Mucosa of descending colon (tissue), 3 donors: Measurements from ENCODE around the gene TREH. TPM values are rescaled to one million over a fixed set of nuclear protein-coding genes. Genes with fewer than 3 reads are reported as not detected.

Experiments
- ATAC-seq: fragments of 200-7000 bp; cut with Tn5 transposase; one replicate; pipeline ENCODE4 v1.9.1; 2020; ENCODE audit warnings: mild to moderate bottlenecking, moderate library complexity
- DNase-seq, 3 donors: peaks; one replicate each; pipeline ENCODE4 v3.0.0-alpha.2; 2020
- H3K36me3 ChIP-seq: fragments of 200-600 bp; one replicate; pipeline ENCODE4 v1.8.0; 2021; ENCODE audit warnings: low read depth, mild to moderate bottlenecking
- H3K4me1 ChIP-seq: fragments of 200-600 bp; one replicate; pipeline ENCODE4 v1.8.0; 2021; ENCODE audit warnings: low read depth, mild to moderate bottlenecking
- H3K4me3 ChIP-seq: fragments of 200-600 bp; one replicate; pipeline ENCODE4 v1.8.0; 2021; ENCODE audit warnings: mild to moderate bottlenecking
- H3K9me3 ChIP-seq: fragments of 200-600 bp; one replicate; pipeline ENCODE4 v1.8.0; 2021; ENCODE audit warnings: mild to moderate bottlenecking
- intact Hi-C, 2 donors: fragments of 100-400 bp; cut with DNase I in 1 of 2; cut with micrococcal nuclease in 1 of 2; formaldehyde crosslinking; loops; one replicate each; pipeline versions ENCODE4 v1.11.0 to v1.11.1; 2022; cut with DNase I, micrococcal nuclease
- total RNA-seq, 3 donors: library from RNA; stranded (reverse); fragmentation: NEBNext Ultra II Directional in 2 of 3; extraction: Animal tissue kit (Norgen Biotek cat#: 25700) in 2 of 3; gene quantifications; one replicate each; pipeline versions ENCODE4 v1.2.1 to v1.2.4, GENCODE V29; 2021 to 2023
- TF ChIP-seq, protein P1 (sequence below): fragments of 200-600 bp; IDR thresholded peaks from one replicate; pipeline ENCODE4 v1.8.0; 2022; ENCODE audit warnings: antibody characterized with exemption, mild to moderate bottlenecking
- donor health status: DM: no; HTN: no; CAD: no; lungs with moderate emphysema.
- donor health status: DM: no; HTN: no; CAD: no.
- donor health status: DM: no; HTN: yes; CAD: no.

The TREH gene
- total RNA-seq, 3 donors from 2014 or later: 1.1 to 3.9 (median 2.2) TPM

DNA sequence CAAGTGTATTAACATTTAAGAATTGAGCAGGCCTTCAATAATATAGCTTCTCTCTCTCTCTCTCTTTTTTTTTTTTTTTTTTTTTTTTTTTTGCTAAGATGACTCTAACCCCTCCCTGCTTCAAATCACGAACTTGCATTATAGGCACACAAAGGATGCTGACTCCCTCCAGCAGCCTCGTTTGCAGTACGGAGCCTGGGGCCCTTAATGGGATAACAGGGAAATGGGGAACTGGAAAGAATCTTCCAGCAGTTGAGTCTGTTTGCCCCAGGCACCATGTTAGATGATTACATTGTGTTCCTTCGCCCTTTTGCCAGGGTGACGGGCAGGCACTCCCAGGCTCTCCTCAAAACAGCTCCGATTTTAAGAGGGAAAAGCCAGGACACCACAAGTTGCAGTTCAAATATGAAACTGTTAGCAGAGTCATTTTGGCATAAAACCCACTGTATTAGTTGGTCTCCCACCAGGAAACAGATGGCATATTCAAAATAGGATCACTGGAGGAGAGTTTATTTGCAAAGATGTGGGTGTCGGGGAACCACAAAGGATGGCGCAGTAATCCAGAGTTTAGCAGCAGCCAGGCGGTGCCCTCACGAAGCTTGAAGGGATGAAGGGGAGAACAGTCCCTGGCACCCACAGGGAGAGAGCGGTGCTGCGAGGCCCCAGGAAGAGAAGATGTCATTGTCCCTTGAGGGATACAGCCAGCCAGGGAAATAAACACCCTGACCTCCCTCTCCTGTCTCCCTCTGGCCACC lies 26.5 kb upstream of the TREH start:
- no peak overlapping the region for H3K4me3 ChIP-seq
- ATAC-seq: no peak
- DNase-seq: no peak
- no peaks in the 10 kb centered on the region for H3K4me1 ChIP-seq
- no peaks in the 10 kb centered on the region for H3K36me3 ChIP-seq
- H3K9me3 ChIP-seq: no peaks in the 10 kb centered on the region
- intact Hi-C loops: no loop called here
- TF ChIP-seq, protein P1, sequence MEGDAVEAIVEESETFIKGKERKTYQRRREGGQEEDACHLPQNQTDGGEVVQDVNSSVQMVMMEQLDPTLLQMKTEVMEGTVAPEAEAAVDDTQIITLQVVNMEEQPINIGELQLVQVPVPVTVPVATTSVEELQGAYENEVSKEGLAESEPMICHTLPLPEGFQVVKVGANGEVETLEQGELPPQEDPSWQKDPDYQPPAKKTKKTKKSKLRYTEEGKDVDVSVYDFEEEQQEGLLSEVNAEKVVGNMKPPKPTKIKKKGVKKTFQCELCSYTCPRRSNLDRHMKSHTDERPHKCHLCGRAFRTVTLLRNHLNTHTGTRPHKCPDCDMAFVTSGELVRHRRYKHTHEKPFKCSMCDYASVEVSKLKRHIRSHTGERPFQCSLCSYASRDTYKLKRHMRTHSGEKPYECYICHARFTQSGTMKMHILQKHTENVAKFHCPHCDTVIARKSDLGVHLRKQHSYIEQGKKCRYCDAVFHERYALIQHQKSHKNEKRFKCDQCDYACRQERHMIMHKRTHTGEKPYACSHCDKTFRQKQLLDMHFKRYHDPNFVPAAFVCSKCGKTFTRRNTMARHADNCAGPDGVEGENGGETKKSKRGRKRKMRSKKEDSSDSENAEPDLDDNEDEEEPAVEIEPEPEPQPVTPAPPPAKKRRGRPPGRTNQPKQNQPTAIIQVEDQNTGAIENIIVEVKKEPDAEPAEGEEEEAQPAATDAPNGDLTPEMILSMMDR: no peak

DNA sequence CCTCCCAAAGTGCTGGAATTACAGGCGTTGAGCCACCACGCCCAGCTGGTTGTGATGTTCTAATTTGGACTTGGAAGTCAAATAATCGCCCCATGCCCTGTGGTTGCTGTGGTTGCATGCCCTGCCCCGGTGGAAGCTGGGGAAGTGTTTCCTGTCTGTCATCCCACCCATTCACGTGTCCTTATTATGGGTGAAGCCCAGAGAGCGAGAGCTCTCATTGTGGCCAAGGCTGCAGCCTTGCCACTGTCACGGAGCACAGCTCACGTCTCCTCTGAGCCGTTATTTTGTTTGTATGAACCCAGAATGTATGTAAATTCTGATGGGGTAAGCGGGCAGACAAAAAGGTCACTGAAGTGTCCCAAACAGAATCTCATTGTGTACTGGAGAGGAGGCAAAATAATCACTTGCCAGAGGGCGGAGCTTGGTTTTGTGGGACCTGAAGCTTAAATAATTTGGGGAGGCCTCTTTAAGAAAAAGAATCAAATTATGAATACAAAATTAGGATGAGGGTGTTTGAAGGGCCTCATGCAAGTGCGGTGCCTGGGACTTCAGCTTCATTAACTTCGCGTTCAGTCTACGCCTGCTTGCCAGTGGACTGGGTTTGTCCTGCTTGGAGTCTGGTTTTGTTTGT lies 25.8 kb upstream of the TREH start:
- Histone ChIP-seq H3K9me3 (no peaks in the 10 kb centered on the region), H3K36me3 (no peaks in the 10 kb centered on the region), H3K4me1 (no peaks in the 10 kb centered on the region), H3K4me3 (no peak overlapping the region)
- ATAC-seq: peak; percentile 59
- intact Hi-C loops: no loop called here
- DNase-seq: peak in 2 of 3 donors; percentile 21 to 41
- TF ChIP-seq, protein P1: no peak

DNA sequence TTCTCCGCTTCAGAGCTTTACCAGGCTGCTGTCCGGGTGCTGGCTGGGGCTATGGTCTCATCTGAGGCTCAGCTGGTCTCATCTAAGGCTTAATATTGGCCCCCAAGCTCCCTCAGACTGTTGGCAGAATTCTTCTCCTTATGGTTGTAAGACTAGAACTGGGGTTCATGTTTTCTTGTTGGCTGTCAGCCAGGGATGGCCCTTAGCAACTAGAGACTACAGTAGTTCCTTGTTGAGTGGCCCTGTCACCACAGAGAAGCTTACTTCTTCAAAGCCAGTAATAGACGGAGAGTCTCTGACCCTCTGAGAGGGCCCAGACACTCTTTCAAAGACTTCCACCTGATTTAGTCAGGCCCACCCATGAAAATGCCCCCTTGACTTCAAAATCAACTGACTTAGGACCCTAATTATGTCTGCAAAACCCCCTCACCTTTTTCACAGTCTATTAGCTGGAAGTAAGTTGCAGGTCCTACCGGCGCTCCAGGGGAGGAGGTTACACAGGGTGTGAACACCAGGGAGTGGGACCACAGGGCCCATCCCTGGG lies 24.2 kb upstream of the TREH start:
- Histone ChIP-seq H3K4me1 (no peaks in the 10 kb centered on the region), H3K9me3 (no peaks in the 10 kb centered on the region), H3K36me3 (no peaks in the 10 kb centered on the region), H3K4me3 (no peak overlapping the region)
- DNase-seq: peak in 1 of 3 donors; percentile 43
- TF ChIP-seq, protein P1: no peak
- ATAC-seq: peak; percentile 38
- intact Hi-C loops: no loop called here

DNA sequence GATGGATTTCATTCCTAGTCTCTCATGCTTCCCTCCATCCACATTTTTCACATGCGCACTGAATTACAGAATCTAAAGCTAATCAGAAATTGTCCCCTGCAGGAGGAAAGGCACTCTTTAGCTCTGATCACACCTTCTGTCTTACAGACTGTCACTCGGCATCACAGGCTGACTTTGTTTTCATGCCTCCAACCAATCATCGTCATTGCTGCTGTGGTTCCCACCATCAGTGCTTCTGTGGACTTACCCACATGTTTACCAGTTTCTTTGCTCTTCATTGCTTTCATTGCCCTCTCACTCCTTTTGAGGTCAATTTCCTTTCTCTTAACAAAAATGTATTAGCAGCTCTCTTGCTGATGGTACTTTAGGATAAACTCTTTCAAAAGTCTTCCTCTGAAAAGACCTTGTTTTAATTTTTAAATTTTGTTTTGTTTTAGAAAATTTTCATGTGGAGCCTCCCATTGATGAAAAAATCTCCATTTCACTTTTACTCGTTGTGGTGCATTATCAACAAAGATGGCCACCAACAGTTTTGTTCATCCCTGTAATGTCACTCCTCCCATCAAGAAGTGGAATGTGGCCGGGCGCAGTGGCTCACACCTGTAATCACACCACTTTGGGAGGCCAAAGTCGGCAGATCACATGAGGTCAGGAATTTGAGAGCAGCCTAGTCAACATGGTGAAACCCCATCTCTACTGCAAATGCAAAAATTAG lies 20.2 kb upstream of the TREH start:
- no peak overlapping the region for H3K4me3 ChIP-seq
- TF ChIP-seq, protein P1: no peak
- peak in 1 of 3 donors; percentile 27 for DNase-seq
- intact Hi-C loops: loop anchor here in 1 of 2 donors (10.0 kb wide), 1 partner anchor 255 kb away; the partner anchor contains the start of gene UPK2
- H3K36me3 ChIP-seq: no peaks in the 10 kb centered on the region
- H3K4me1 ChIP-seq: no peaks in the 10 kb centered on the region
- no peaks in the 10 kb centered on the region for H3K9me3 ChIP-seq
- peak; percentile 79 for ATAC-seq

DNA sequence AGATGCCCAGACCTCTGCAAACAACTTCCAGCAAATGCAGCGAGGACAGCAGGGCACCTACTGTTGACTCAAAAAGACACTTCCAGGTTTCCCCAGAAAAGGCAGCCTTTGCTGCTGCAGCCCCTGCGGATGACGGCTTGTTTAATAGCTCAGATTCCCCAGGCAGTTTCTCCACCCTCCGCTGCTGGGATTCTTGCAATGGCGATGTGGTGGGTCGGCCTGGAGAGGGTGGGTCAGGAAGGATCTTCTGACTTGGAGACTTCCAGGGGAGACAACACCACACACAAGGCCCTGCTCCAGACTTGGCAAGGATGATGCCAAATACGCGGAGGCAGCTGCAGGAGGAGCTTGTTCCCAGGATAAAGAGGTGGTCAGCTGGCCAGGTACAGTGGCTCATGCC lies 17.9 kb upstream of the TREH start:
- no peak for ATAC-seq
- Histone ChIP-seq H3K4me1 (peaks cover 6% of the 10 kb centered on the region), H3K36me3 (no peaks in the 10 kb centered on the region)

More for the DNA sequence above, 17.9 kb upstream of the TREH start:
- intact Hi-C loops: loop anchor here in 1 of 2 donors (10.0 kb wide), 1 partner anchor 257 kb away; the partner anchor contains the start of gene UPK2
- Histone ChIP-seq H3K9me3 (no peaks in the 10 kb centered on the region), H3K4me3 (no peak overlapping the region)
- no peak for DNase-seq
- TF ChIP-seq, protein P1: no peak
